ENCODE data around the gene COQ9.
"Not testable (repeated sequence)": the region's sequence is repeated elsewhere in the genome, so short reads cannot be mapped to it uniquely, and the experiment has no call there.

DNA sequence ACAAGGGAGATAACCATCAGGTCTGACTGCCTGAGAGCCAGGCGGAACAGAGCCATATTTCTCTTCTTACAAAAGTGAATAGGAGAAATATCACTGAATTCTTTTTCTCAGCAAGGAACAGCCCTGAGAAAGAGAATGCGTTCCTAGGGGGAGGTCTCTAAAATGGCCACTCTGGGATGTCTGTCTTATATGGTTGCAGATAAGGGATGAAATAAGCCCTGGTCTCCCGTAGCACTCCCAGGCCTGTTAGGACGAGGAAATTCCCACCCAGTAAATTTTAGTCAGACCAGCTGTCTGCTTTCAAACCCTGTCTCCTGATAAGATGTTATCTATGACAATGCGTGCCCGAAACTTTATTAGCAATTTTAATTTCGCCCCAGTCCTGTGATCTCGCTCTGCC, 7.3 kb upstream of the COQ9 start:
- TF ChIP-seq, protein P1, sequence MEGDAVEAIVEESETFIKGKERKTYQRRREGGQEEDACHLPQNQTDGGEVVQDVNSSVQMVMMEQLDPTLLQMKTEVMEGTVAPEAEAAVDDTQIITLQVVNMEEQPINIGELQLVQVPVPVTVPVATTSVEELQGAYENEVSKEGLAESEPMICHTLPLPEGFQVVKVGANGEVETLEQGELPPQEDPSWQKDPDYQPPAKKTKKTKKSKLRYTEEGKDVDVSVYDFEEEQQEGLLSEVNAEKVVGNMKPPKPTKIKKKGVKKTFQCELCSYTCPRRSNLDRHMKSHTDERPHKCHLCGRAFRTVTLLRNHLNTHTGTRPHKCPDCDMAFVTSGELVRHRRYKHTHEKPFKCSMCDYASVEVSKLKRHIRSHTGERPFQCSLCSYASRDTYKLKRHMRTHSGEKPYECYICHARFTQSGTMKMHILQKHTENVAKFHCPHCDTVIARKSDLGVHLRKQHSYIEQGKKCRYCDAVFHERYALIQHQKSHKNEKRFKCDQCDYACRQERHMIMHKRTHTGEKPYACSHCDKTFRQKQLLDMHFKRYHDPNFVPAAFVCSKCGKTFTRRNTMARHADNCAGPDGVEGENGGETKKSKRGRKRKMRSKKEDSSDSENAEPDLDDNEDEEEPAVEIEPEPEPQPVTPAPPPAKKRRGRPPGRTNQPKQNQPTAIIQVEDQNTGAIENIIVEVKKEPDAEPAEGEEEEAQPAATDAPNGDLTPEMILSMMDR (IDR thresholded peaks at IDR 0.05; ENCODE audit: low read depth, low read length): not testable (repeated sequence)
- TF ChIP-seq, protein P2, sequence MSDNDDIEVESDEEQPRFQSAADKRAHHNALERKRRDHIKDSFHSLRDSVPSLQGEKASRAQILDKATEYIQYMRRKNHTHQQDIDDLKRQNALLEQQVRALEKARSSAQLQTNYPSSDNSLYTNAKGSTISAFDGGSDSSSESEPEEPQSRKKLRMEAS (IDR thresholded peaks at IDR 0.05; ENCODE audit: low read depth, low read length): not testable (repeated sequence)
- TF ChIP-seq MYC (IDR thresholded peaks at IDR 0.05; ENCODE audit: low read depth, low read length); POLR2A (IDR thresholded peaks at IDR 0.05; ENCODE audit: extremely low read depth, insufficient read length): not testable (repeated sequence)
